K562 (cell line): ENCODE data around the gene SH3BGRL2. TPM values are rescaled to one million over a fixed set of nuclear protein-coding genes. Genes with fewer than 3 reads are reported as not detected.

Experiments
- ATAC-seq: fragments of 200-7000 bp; cut with Tn5 transposase; 3 replicates; pipeline ENCODE4 v1.9.1; 2020; ENCODE audit warnings: moderate library complexity
- BruUV-seq: library from RNA; stranded (reverse); fragments of 400-500 nt; replicated peaks from 2 replicates; lab custom pipeline; 2021; lab: Mats Ljungman, UMichigan
- CTCF ChIA-PET: fragments of 300-600 bp; formaldehyde crosslinking; extraction: SDS; loops from one replicate; lab custom pipeline; 2021; ENCODE audit warnings: low intra/inter-chr PET ratio; lab: Yijun Ruan, JAX
- POLR2A ChIA-PET: fragments of 300-600, 350-650 bp; sonication (Branson Sonifier 250); formaldehyde crosslinking; extraction: SDS; loops from one replicate; lab custom pipeline; 2021; ENCODE audit warnings: antibody characterized with exemption, inconsistent platforms; lab: Yijun Ruan, JAX
- DNase-seq, 4 experiments: peaks; one replicate each; pipeline versions ENCODE4 v3.0.0 to v3.0.0-alpha.2; 2011 to 2018; ENCODE audit warnings: low spot score in 3 of 4, mixed read lengths in 3 of 4; ENCODE audit errors: extremely low read depth in 1 of 4
- FAIRE-seq: peaks from 2 replicates; lab custom pipeline; 2011; peaks lifted over from hg19 to GRCh38; lab: Jason Lieb, UNC
- H2AFZ ChIP-seq: 2 replicates; pipeline ENCODE4 v1.6.0; 2011; ENCODE audit warnings: low read depth, low read length, control low read depth, inconsistent platforms
- H3K27ac ChIP-seq: fragments of 200-600 bp; 3 replicates; pipeline ENCODE4 v1.8.0; 2011; ENCODE audit warnings: low read depth, mild to moderate bottlenecking, control low read depth, inconsistent platforms, low read length, moderate library complexity, mixed read lengths; ENCODE audit errors: extremely low read depth
- H3K27me3 ChIP-seq, 2 experiments: fragments of 300-600 bp in 1 of 2; 2 replicates in 1 of 2; 3 replicates in 1 of 2; pipeline versions ENCODE4 v1.6.0 to v1.8.0; 2011; ENCODE audit warnings: inconsistent platforms in 2 of 2, low read length in 2 of 2, mild to moderate bottlenecking in 1 of 2, mixed read lengths in 1 of 2, moderate library complexity in 1 of 2; ENCODE audit not compliant: control insufficient read depth in 2 of 2, insufficient read depth in 2 of 2
- H3K36me3 ChIP-seq: fragments of 300-600 bp; 3 replicates; pipeline ENCODE4 v1.8.0; 2011; ENCODE audit warnings: mild to moderate bottlenecking, low read length, inconsistent platforms; ENCODE audit not compliant: control insufficient read depth, insufficient read depth
- H3K4me1 ChIP-seq, 2 experiments: fragments of 200-600 bp in 1 of 2; replicated peaks in 1 of 2; 2 replicates in 1 of 2; 3 replicates in 1 of 2; pipeline versions ENCODE4 v1.5.1 to v1.8.0; 2011; ENCODE audit warnings: inconsistent platforms in 2 of 2, low read length in 2 of 2, mild to moderate bottlenecking in 1 of 2, mixed read lengths in 1 of 2, moderate library complexity in 1 of 2; ENCODE audit not compliant: control insufficient read depth in 2 of 2, insufficient read depth in 2 of 2
- H3K4me2 ChIP-seq: 2 replicates; pipeline ENCODE4 v1.6.1; 2011; ENCODE audit warnings: low read length, control low read depth, inconsistent platforms, mixed read lengths; ENCODE audit not compliant: insufficient read depth
- H3K4me3 ChIP-seq: fragments of 200-600 bp; sonication (generic), shearing (Covaris generic); 2 replicates; pipeline ENCODE4 v1.5.1; 2016; ENCODE audit warnings: control low read depth, inconsistent platforms
- H3K79me2 ChIP-seq: fragments of 200-600 bp; 3 replicates; pipeline ENCODE4 v1.8.0; 2011; ENCODE audit warnings: low read length, inconsistent platforms; ENCODE audit not compliant: control insufficient read depth, insufficient read depth
- H3K9ac ChIP-seq, 2 experiments: 2 replicates each; pipeline versions ENCODE4 v1.6.0 to v1.6.1; 2011; ENCODE audit warnings: low read depth in 2 of 2, low read length in 2 of 2, control low read depth in 1 of 2, inconsistent platforms in 1 of 2, mild to moderate bottlenecking in 1 of 2, mixed read lengths in 1 of 2; ENCODE audit not compliant: insufficient read depth in 1 of 2
- H3K9me1 ChIP-seq: one replicate; pipeline ENCODE4 v1.6.0; 2011; ENCODE audit warnings: inconsistent platforms, mild to moderate bottlenecking, low read length, moderate library complexity; ENCODE audit not compliant: control insufficient read depth, insufficient read depth
- H3K9me3 ChIP-seq: replicated peaks from 2 replicates; pipeline ENCODE4 v1.5.1; 2011; ENCODE audit warnings: low read depth, low read length, inconsistent platforms; ENCODE audit not compliant: control insufficient read depth, insufficient read depth
- H4K20me1 ChIP-seq: replicated peaks from 2 replicates; pipeline ENCODE4 v1.6.1; 2011; ENCODE audit warnings: low read length, inconsistent platforms, mixed read lengths; ENCODE audit not compliant: control insufficient read depth, insufficient read depth
- CBX5 ChIP-seq: IDR thresholded peaks from 2 replicates; pipeline ENCODE4 v1.6.1; 2014; ENCODE audit warnings: low read depth, borderline replicate concordance
- ELF4 ChIP-seq: fragments of 450-650 bp; formaldehyde crosslinking; IDR thresholded peaks from 2 replicates; pipeline ENCODE4 v1.4.0; 2022; ENCODE audit warnings: missing genetic modification characterization
- HCFC1 ChIP-seq: IDR thresholded peaks from 2 replicates; pipeline ENCODE4 v1.6.1; 2012; ENCODE audit warnings: low read depth, low read length, improper control_type of control experiment
- JUND ChIP-seq, 2 experiments: IDR thresholded peaks; 2 replicates in 1 of 2; 3 replicates in 1 of 2; pipeline ENCODE4 v1.6.1; 2011; ENCODE audit warnings: borderline replicate concordance in 2 of 2, low read depth in 2 of 2, low read length in 2 of 2, improper control_type of control experiment in 1 of 2, missing biosample characterization in 1 of 2, missing genetic modification characterization in 1 of 2, missing genetic modification reagents in 1 of 2
- MTA1 ChIP-seq: fragments of 450-650 bp; IDR thresholded peaks from 2 replicates; pipeline ENCODE4 v1.6.1; 2017; ENCODE audit warnings: borderline replicate concordance
- NELFE ChIP-seq: IDR thresholded peaks from 2 replicates; pipeline ENCODE4 v1.6.1; 2011; ENCODE audit warnings: mild to moderate bottlenecking; ENCODE audit not compliant: insufficient read depth, insufficient read length
- NR2F6 ChIP-seq: fragments of 450-650 bp; formaldehyde crosslinking; IDR thresholded peaks from 2 replicates; pipeline ENCODE4 v1.4.0; 2020; ENCODE audit warnings: mild to moderate bottlenecking
- SAFB ChIP-seq: fragments of 200-400 bp; formaldehyde crosslinking; IDR thresholded peaks from 2 replicates; pipeline ENCODE4 v1.6.1; 2017; ENCODE audit warnings: low read depth, low read length, borderline replicate concordance
- SUPT5H ChIP-seq: fragments of 450-650 bp; IDR thresholded peaks from 2 replicates; pipeline ENCODE4 v1.6.1; 2016
- ZNF695 ChIP-seq: fragments of 450-650 bp; formaldehyde crosslinking; IDR thresholded peaks from 2 replicates; pipeline ENCODE4 v1.4.0; 2020; ENCODE audit warnings: mild to moderate bottlenecking, moderate library complexity
- ZNF699 ChIP-seq: fragments of 250-450 bp; sonication (Bioruptor Pico); IDR thresholded peaks from 2 replicates; pipeline ENCODE4 v1.8.0; 2021; ENCODE audit warnings: mild to moderate bottlenecking, moderate library complexity; ENCODE audit not compliant: insufficient replicate concordance
- WGBS: fragments of 100-300 bp; shearing (Covaris generic); methylation state at CpG from one replicate; pipeline ENCODE4 v1.1.6; 2016; ENCODE audit warnings: low coverage, mixed read lengths; ENCODE audit not compliant: insufficient coverage; ENCODE audit errors: missing lambda C conversion rate; 5-methylcytosine and 5-hydroxymethylcytosine counted together
- in situ Hi-C: fragments of 300-500 bp; cut with MboI; formaldehyde crosslinking; loops from 4 replicates; pipeline ENCODE4 v1.15.0; 2018; ENCODE audit warnings: inconsistent platforms, mixed read lengths
- intact Hi-C: fragments of 100-400 bp; cut with micrococcal nuclease; formaldehyde crosslinking; loops from 2 replicates; pipeline ENCODE4 v1.14.2; 2022
- polyA plus RNA-seq, 8 experiments: library from polyadenylated mRNA; depleted of rRNA in 4 of 8; stranded (reverse) in 5 of 8; unstranded in 3 of 8; fragments of >200 nt; fragmentation: Nextera tagmentation in 2 of 8; fragmentation: Illumina TruSeq in 1 of 8; extraction: Ambion mirVana in 2 of 8; extraction: Trizol in 1 of 8; gene quantifications; 2 replicates each; pipeline versions ENCODE4 v1.2.1 to v1.2.3, GENCODE V29; 2011 to 2014; ENCODE audit warnings: inconsistent platforms in 1 of 8, missing spikeins in 1 of 8
- total RNA-seq, 7 experiments: library from RNA; depleted of rRNA in 6 of 7; stranded (reverse); fragments of >200 nt in 6 of 7; fragmentation: Illumina TruSeq in 2 of 7; extraction: Trizol in 2 of 7; gene quantifications; 2 replicates each; pipeline versions ENCODE4 v1.2.1 to v1.2.3, GENCODE V29; 2011 to 2021; ENCODE audit warnings: low replicate concordance in 1 of 7
- TF ChIP-seq, protein P1 (sequence below), 2 experiments: IDR thresholded peaks in 1 of 2; conservative IDR thresholded peaks in 1 of 2; 2 replicates each; pipeline ENCODE4 v1.6.1; 2016; ENCODE audit warnings: low read depth in 2 of 2, mild to moderate bottlenecking in 1 of 2, missing compliant biosample characterization in 1 of 2, missing genetic modification characterization in 1 of 2, moderate library complexity in 1 of 2
- TF ChIP-seq, protein P2 (sequence below): sonication (generic); formaldehyde crosslinking; IDR thresholded peaks from 2 replicates; pipeline ENCODE4 v1.8.1; 2023; ENCODE audit warnings: mild to moderate bottlenecking, missing genetic modification reagents, moderate library complexity
- TF ChIP-seq, protein P3 (sequence below): sonication (generic); formaldehyde crosslinking; IDR thresholded peaks from 2 replicates; pipeline ENCODE4 v1.8.0; 2022; ENCODE audit warnings: mild to moderate bottlenecking, low read depth, missing genetic modification reagents
- TF ChIP-seq, protein P4 (sequence below): sonication (generic); formaldehyde crosslinking; IDR thresholded peaks from 2 replicates; pipeline ENCODE4 v1.8.0; 2023; ENCODE audit warnings: mild to moderate bottlenecking, missing genetic modification reagents

The SH3BGRL2 gene
- total and polyA plus RNA-seq, 9 of the 15 experiments (the other 6 are each of a cell fraction or from before 2014, with no cell fraction given), result 4.4 to 12.1 (median 7.3) TPM

DNA sequence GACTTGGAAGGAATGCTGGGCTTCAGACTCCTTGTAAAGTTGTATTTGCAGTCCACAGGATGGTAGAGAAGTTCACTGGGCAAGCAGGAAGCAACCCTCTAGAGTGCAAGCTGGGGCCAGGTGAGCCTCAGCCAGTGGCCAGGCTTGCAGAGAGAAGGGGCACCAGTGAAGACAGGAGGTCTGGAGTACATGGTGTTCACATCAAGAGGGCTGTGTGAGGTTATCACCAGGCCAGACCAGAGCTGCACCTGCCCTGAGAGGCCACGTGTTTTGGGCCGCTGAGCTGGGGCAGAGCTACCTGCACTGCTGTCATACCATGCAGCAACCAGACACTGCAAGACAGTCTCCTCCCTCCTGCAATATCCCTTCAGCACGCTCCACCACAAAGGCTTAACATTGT is 79.0 kb downstream of the SH3BGRL2 start:
- DNase-seq, result no peak
- peak overlapping the region in 1 of 2 experiments; percentile 19; a peak in 1 of 4 replicates for H3K9ac ChIP-seq
- no peaks in the 10 kb centered on the region for H3K4me1 ChIP-seq
- no peaks in the 10 kb centered on the region for H3K9me1 ChIP-seq
- ChIA-PET POLR2A (interaction anchor here (1.3 kb wide), 1 partner anchor 79 kb away, joined by 4 read pairs; the partner anchor contains the start of gene SH3BGRL2), CTCF (no interaction called here)
- ATAC-seq, result peak; percentile 52
- no peak overlapping the region for H2AFZ ChIP-seq
- intact Hi-C loops (no loop called here), in situ Hi-C loops (no loop called here)
- H3K27ac ChIP-seq, result no peak overlapping the region
- no peak overlapping the region for H3K4me3 ChIP-seq
- H3K9me3 ChIP-seq, result no peaks in the 10 kb centered on the region
- no peaks in the 10 kb centered on the region for H3K79me2 ChIP-seq
- no TSS peak for BruUV-seq
- 0 out of 5 replicates have a peak, but pooled peaks cover 0 to 8% of the 10 kb centered on the region in 2 experiments for H3K27me3 ChIP-seq
- no peaks in the 10 kb centered on the region for H4K20me1 ChIP-seq
- no peaks in the 10 kb centered on the region for H3K36me3 ChIP-seq
- WGBS, result 5% methylated on average over 3 of the region's 3 CpGs
- FAIRE-seq, result no peak
- no peak overlapping the region for H3K4me2 ChIP-seq
- TF ChIP-seq HCFC1, result no peak
- no peak for TF ChIP-seq ELF4 (CRISPR knock-in tag)
- TF ChIP-seq JUND (IDR thresholded peaks at IDR 0.05; ENCODE audit: borderline replicate concordance, low read depth, low read length), result no peak
- no peak for TF ChIP-seq JUND (tag; IDR thresholded peaks at IDR 0.05; ENCODE audit: borderline replicate concordance, low read depth, low read length)
- no peak for TF ChIP-seq ZNF699 (CRISPR knock-in tag)
- TF ChIP-seq, protein P1, sequence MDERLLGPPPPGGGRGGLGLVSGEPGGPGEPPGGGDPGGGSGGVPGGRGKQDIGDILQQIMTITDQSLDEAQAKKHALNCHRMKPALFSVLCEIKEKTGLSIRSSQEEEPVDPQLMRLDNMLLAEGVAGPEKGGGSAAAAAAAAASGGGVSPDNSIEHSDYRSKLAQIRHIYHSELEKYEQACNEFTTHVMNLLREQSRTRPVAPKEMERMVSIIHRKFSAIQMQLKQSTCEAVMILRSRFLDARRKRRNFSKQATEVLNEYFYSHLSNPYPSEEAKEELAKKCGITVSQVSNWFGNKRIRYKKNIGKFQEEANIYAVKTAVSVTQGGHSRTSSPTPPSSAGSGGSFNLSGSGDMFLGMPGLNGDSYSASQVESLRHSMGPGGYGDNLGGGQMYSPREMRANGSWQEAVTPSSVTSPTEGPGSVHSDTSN (CRISPR knock-in tag; IDR thresholded peaks at IDR 0.05; ENCODE audit: low read depth), result no peak
- TF ChIP-seq, protein P1 (tag; conservative IDR thresholded peaks at IDR 0.05; ENCODE audit: low read depth), result no peak
- TF ChIP-seq NR2F6 (CRISPR knock-in tag), result no peak
- TF ChIP-seq SAFB, result no peak
- no peak for TF ChIP-seq ZNF695 (CRISPR knock-in tag)
- no peak for TF ChIP-seq CBX5
- TF ChIP-seq, protein P2, sequence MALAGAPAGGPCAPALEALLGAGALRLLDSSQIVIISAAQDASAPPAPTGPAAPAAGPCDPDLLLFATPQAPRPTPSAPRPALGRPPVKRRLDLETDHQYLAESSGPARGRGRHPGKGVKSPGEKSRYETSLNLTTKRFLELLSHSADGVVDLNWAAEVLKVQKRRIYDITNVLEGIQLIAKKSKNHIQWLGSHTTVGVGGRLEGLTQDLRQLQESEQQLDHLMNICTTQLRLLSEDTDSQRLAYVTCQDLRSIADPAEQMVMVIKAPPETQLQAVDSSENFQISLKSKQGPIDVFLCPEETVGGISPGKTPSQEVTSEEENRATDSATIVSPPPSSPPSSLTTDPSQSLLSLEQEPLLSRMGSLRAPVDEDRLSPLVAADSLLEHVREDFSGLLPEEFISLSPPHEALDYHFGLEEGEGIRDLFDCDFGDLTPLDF (CRISPR knock-in tag), result no peak
- TF ChIP-seq, protein P3, sequence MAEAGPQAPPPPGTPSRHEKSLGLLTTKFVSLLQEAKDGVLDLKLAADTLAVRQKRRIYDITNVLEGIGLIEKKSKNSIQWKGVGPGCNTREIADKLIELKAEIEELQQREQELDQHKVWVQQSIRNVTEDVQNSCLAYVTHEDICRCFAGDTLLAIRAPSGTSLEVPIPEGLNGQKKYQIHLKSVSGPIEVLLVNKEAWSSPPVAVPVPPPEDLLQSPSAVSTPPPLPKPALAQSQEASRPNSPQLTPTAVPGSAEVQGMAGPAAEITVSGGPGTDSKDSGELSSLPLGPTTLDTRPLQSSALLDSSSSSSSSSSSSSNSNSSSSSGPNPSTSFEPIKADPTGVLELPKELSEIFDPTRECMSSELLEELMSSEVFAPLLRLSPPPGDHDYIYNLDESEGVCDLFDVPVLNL (CRISPR knock-in tag), result no peak
- TF ChIP-seq NELFE, result no peak
- TF ChIP-seq SUPT5H, result no peak
- TF ChIP-seq, protein P4, sequence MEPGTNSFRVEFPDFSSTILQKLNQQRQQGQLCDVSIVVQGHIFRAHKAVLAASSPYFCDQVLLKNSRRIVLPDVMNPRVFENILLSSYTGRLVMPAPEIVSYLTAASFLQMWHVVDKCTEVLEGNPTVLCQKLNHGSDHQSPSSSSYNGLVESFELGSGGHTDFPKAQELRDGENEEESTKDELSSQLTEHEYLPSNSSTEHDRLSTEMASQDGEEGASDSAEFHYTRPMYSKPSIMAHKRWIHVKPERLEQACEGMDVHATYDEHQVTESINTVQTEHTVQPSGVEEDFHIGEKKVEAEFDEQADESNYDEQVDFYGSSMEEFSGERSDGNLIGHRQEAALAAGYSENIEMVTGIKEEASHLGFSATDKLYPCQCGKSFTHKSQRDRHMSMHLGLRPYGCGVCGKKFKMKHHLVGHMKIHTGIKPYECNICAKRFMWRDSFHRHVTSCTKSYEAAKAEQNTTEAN (CRISPR knock-in tag), result no peak
- TF ChIP-seq MTA1, result no peak
